Measurements from ENCODE around the gene MOV10L1.

MOV10L1 gene

GRCh38 chr22:50082197-50082715 lies 7.5 kb upstream of the MOV10L1 start:
- no peak for TF ChIP-seq CTCF (conservative IDR thresholded peaks at IDR 0.05; ENCODE audit: low read length)
- no peak for DNase-seq (ENCODE audit: low read depth)
- H3K4me3 ChIP-seq (ENCODE audit: low read length) = no peak overlapping the region

DNA sequence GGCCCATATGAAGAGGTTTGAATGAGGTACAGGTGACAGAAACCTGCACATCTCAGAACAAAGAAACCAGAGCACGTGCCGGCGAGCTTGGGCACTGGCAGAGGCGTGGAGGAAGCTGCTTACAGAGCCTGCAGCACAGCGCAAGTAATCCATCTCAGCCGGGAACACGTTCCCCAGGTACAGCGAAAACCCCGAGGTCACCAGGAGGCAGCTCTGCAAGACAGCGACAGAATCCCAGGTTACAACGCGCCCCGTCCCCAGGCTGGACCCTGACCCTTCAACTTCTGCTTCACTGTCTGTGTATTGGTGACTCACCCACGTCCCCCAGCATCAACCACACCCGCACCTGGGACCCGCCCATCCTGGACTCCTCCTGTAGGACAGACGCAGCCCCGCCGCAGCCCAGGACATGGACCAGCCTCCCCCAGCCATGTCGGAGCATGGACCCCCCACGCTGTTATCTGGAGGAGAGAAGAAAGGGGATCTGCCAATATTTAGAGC lies 6.8 kb upstream of the MOV10L1 start:
- DNase-seq (ENCODE audit: low read depth) = no peak
- no peak overlapping the region for H3K4me3 ChIP-seq (ENCODE audit: low read length)
- TF ChIP-seq CTCF (conservative IDR thresholded peaks at IDR 0.05; ENCODE audit: low read length) = no peak

GRCh38 chr22:50083462-50084079 lies 6.2 kb upstream of the MOV10L1 start:
- no peak overlapping the region for H3K4me3 ChIP-seq (ENCODE audit: low read length)
- no peak for DNase-seq (ENCODE audit: low read depth)
- TF ChIP-seq CTCF (conservative IDR thresholded peaks at IDR 0.05; ENCODE audit: low read length) = no peak

GRCh38 chr22:50084080-50084477 lies 5.7 kb upstream of the MOV10L1 start:
- DNase-seq (ENCODE audit: low read depth) = no peak
- H3K4me3 ChIP-seq (ENCODE audit: low read length) = no peak overlapping the region
- TF ChIP-seq CTCF (conservative IDR thresholded peaks at IDR 0.05; ENCODE audit: low read length) = no peak

GRCh38 chr22:50084614-50085021 lies 5.2 kb upstream of the MOV10L1 start:
- DNase-seq (ENCODE audit: low read depth) = no peak
- H3K4me3 ChIP-seq (ENCODE audit: low read length) = no peak overlapping the region
- TF ChIP-seq CTCF (conservative IDR thresholded peaks at IDR 0.05; ENCODE audit: low read length) = no peak

DNA sequence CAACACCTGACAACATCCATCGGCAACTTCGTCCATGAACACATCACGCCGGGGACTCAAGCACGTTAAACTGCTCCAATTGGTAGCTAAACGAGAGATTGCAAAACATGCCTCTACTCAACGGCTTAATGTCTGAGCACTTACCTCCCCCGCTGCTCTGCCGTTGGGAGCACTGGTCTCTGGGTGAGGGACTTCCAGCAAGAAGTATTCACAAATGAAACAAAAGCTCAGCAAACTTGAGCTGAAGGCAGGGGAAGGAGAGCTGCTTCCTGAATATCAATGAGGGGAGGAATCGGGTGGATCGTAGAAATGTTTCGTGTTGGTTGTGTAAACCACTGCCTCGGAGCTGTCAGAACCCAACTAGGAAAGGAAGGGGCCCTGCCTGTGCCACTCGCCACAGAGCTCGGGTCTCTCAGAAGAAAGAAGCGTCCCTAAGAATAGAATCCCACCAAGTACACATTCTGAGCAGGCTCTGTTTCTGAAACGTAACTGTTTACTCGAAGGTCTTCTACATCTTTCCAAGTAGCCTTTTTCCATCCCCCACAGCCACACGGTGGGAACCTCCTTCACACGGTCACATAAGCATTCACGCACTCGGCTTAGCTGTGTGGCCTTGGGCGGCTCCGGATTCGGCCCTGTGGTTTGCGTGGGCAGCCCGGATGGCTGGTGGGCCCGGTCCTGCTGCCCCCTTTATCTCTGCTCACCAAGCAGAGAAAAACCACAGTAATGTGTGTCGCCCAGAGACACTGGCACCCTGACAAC lies 4.4 kb upstream of the MOV10L1 start, which contains the start of gene MLC1:
MLC1 (minus strand) TSS at position 216 of the 762 bp plus-strand sequence. CDS start 524 bp downstream, outside the sequence.
- no peak within 1 kb of the TSS for H3K4me3 ChIP-seq (ENCODE audit: low read length)
- no peak for DNase-seq (ENCODE audit: low read depth)
- TF ChIP-seq CTCF (conservative IDR thresholded peaks at IDR 0.05; ENCODE audit: low read length) = no peak

Data from AG10803 (cell line).